Measurements from ENCODE around the gene RASGRP4. TPM values are rescaled to one million over a fixed set of nuclear protein-coding genes. Genes with fewer than 3 reads are reported as not detected.

Gene RASGRP4
- total RNA-seq, 1 experiment from 2014 or later, result not detected

DNA sequence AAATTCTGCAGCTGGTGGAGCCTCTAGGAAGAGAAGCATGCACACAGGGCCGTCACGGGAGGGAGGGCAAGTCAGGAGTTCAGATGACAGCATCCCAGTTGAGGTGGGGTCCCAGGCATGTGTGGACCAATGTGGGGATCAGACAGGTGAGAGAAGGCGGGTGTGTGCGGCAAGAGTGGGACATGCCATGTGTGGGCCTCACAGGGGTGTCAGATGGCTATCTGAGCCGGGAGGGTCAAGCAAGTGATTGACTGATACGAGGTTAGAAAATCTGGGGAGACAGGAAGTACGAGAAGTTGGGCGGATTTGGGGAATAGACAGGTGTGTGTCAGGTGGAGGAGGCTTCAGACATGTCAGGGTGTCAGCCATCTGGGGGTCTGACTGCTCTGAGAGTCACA is 8.9 kb downstream of the RASGRP4 start:
- no peaks in the 10 kb centered on the region for H3K4me1 ChIP-seq (ENCODE audit: control insufficient read depth, insufficient read depth, low read length)
- no peak for ATAC-seq

DNA sequence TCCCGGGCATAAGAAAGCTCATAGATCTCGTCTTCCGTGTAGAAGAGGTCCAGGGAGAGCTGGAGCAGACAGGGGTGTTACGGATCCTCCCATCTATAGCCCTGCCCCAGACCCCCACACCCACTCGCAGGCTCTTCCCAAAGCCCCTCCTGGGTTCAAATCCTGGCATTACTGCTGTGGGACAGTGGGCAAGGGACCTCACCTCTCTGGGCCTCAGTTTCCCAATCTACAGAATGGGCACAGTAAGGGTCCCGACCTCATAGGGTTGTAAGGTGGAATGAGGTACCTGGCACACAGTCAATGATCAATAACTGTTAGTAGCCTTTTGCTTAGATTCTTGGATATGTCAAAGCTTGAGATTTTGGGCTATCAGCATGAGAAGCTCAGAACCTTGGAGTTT is 12.6 kb downstream of the RASGRP4 start:
- Histone ChIP-seq H3K4me3 (ENCODE audit: low read depth in 2 of 2, low read length in 2 of 2) (no peak overlapping the region), H3K36me3 (ENCODE audit: control insufficient read depth, insufficient read depth, low read length) (no peaks in the 10 kb centered on the region), H3K27ac (ENCODE audit: low read length) (no peak overlapping the region), H3K27me3 (ENCODE audit: control insufficient read depth, insufficient read depth, low read length) (no peaks in the 10 kb centered on the region), H3K4me1 (ENCODE audit: control insufficient read depth, insufficient read depth, low read length) (no peaks in the 10 kb centered on the region), H3K9me3 (ENCODE audit: control insufficient read depth, insufficient read depth, low read depth, low read length) (no peaks in the 10 kb centered on the region)
- intact Hi-C loops (cut with micrococcal nuclease; ENCODE audit: unreplicated experiment) (no loop called here), in situ Hi-C loops (cut with HindIII; ENCODE audit: low pct_unique_long_range_greater_than_20kb, low sequenced_read_pairs) (no loop called here)
- TF ChIP-seq, protein P1, sequence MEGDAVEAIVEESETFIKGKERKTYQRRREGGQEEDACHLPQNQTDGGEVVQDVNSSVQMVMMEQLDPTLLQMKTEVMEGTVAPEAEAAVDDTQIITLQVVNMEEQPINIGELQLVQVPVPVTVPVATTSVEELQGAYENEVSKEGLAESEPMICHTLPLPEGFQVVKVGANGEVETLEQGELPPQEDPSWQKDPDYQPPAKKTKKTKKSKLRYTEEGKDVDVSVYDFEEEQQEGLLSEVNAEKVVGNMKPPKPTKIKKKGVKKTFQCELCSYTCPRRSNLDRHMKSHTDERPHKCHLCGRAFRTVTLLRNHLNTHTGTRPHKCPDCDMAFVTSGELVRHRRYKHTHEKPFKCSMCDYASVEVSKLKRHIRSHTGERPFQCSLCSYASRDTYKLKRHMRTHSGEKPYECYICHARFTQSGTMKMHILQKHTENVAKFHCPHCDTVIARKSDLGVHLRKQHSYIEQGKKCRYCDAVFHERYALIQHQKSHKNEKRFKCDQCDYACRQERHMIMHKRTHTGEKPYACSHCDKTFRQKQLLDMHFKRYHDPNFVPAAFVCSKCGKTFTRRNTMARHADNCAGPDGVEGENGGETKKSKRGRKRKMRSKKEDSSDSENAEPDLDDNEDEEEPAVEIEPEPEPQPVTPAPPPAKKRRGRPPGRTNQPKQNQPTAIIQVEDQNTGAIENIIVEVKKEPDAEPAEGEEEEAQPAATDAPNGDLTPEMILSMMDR (IDR thresholded peaks at IDR 0.05), result no peak
- TF ChIP-seq TCF7L2 (IDR thresholded peaks at IDR 0.05; ENCODE audit: low read depth, low read length), result no peak
- no peak for TF ChIP-seq SIN3A (IDR thresholded peaks at IDR 0.05; ENCODE audit: borderline replicate concordance, insufficient read depth, low read depth, low read length)
- TF ChIP-seq POLR2AphosphoS5 (IDR thresholded peaks at IDR 0.05; ENCODE audit: low read depth, low read length), result no peak
- TF ChIP-seq, protein P2, sequence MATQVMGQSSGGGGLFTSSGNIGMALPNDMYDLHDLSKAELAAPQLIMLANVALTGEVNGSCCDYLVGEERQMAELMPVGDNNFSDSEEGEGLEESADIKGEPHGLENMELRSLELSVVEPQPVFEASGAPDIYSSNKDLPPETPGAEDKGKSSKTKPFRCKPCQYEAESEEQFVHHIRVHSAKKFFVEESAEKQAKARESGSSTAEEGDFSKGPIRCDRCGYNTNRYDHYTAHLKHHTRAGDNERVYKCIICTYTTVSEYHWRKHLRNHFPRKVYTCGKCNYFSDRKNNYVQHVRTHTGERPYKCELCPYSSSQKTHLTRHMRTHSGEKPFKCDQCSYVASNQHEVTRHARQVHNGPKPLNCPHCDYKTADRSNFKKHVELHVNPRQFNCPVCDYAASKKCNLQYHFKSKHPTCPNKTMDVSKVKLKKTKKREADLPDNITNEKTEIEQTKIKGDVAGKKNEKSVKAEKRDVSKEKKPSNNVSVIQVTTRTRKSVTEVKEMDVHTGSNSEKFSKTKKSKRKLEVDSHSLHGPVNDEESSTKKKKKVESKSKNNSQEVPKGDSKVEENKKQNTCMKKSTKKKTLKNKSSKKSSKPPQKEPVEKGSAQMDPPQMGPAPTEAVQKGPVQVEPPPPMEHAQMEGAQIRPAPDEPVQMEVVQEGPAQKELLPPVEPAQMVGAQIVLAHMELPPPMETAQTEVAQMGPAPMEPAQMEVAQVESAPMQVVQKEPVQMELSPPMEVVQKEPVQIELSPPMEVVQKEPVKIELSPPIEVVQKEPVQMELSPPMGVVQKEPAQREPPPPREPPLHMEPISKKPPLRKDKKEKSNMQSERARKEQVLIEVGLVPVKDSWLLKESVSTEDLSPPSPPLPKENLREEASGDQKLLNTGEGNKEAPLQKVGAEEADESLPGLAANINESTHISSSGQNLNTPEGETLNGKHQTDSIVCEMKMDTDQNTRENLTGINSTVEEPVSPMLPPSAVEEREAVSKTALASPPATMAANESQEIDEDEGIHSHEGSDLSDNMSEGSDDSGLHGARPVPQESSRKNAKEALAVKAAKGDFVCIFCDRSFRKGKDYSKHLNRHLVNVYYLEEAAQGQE (IDR thresholded peaks at IDR 0.05; ENCODE audit: insufficient read depth in 1 of 2, low read depth in 2 of 2, low read length in 1 of 2), result no peak
- POLR2A ChIA-PET, result no interaction called here
- ATAC-seq (no peak), DNase-seq (ENCODE audit: low read depth, low spot score) (no peak)
- no TSS peak for BruUV-seq (replicated peaks)
- CTCF ChIA-PET, result interaction anchor here (0.6 kb wide), 1 partner anchor 173 kb away, joined by 4 read pairs; no protein-coding TSS in a partner anchor

More for the DNA sequence above, 8.9 kb downstream of the RASGRP4 start:
- H3K4me3 ChIP-seq (ENCODE audit: low read depth in 2 of 2, low read length in 2 of 2), result no peak overlapping the region
- no peaks in the 10 kb centered on the region for H3K9me3 ChIP-seq (ENCODE audit: control insufficient read depth, insufficient read depth, low read depth, low read length)
- H3K27me3 ChIP-seq (ENCODE audit: control insufficient read depth, insufficient read depth, low read length), result no peaks in the 10 kb centered on the region
- CTCF ChIA-PET, result interaction anchor here (0.6 to 1.5 kb wide), 2 partner anchors 15 to 61 kb away, joined by 3 to 4 read pairs; partner anchors contain the start of gene FAM98C
- no peak for DNase-seq (ENCODE audit: low read depth, low spot score)
- POLR2A ChIA-PET, result no interaction called here
- intact Hi-C loops (cut with micrococcal nuclease; ENCODE audit: unreplicated experiment), result no loop called here
- H3K36me3 ChIP-seq (ENCODE audit: control insufficient read depth, insufficient read depth, low read length), result no peaks in the 10 kb centered on the region
- no TSS peak for BruUV-seq (replicated peaks)
- in situ Hi-C loops (cut with HindIII; ENCODE audit: low pct_unique_long_range_greater_than_20kb, low sequenced_read_pairs), result no loop called here
- no peak overlapping the region for H3K27ac ChIP-seq (ENCODE audit: low read length)
- TF ChIP-seq, protein P1 (IDR thresholded peaks at IDR 0.05), result no peak
- TF ChIP-seq POLR2AphosphoS5 (IDR thresholded peaks at IDR 0.05; ENCODE audit: low read depth, low read length) (no peak), TCF7L2 (IDR thresholded peaks at IDR 0.05; ENCODE audit: low read depth, low read length) (no peak), SIN3A (IDR thresholded peaks at IDR 0.05; ENCODE audit: borderline replicate concordance, insufficient read depth, low read depth, low read length) (no peak)
- TF ChIP-seq, protein P2 (IDR thresholded peaks at IDR 0.05; ENCODE audit: insufficient read depth in 1 of 2, low read depth in 2 of 2, low read length in 1 of 2), result no peak
